ENCODE data around the gene UBTD1. TPM values are rescaled to one million over a fixed set of nuclear protein-coding genes. Genes with fewer than 3 reads are reported as not detected.

UBTD1 gene
- polyA plus RNA-seq, 3 donors: 17.2 to 20.0 (median 19.0) TPM

- no peak for TF ChIP-seq CTCF (IDR thresholded peaks at IDR 0.05)
- no peak for DNase-seq
- intact Hi-C loops (cut with micrococcal nuclease): loop anchor here in 1 of 2 donors (5.0 kb wide), 1 partner anchor 108 kb away; no protein-coding TSS in a partner anchor
- Histone ChIP-seq H2AFZ (ENCODE audit: insufficient read depth, low read depth, low read length, poor library complexity, severe bottlenecking) (no peak overlapping the region), H3K9ac (ENCODE audit: insufficient read depth, low read length, poor library complexity, severe bottlenecking) (no peak overlapping the region), H3K4me3 (replicated peaks in 1 of 3; ENCODE audit: low read depth in 2 of 3, low read length in 3 of 3) (no peak overlapping the region), H3K4me2 (replicated peaks; ENCODE audit: extremely low read depth, low read length, poor library complexity, severe bottlenecking) (no peak overlapping the region), H4K20me1 (ENCODE audit: insufficient read depth, low read length) (peaks cover 9% of the 10 kb centered on the region), H3K27me3 (ENCODE audit: control insufficient read depth in 2 of 2, insufficient read depth in 2 of 2, low read length in 2 of 2) (no peaks in the 10 kb centered on the region), H3K4me1 (ENCODE audit: control insufficient read depth in 1 of 2, insufficient read depth in 2 of 2, low read length in 2 of 2) (peaks cover 29 to 34% of the 10 kb centered on the region in 2 donors), H3K36me3 (replicated peaks in 1 of 2; ENCODE audit: control insufficient read depth in 1 of 2, insufficient read depth in 2 of 2, low read length in 2 of 2) (peaks cover 0 to 4% of the 10 kb centered on the region in 2 donors), H3K9me3 (replicated peaks in 1 of 2; ENCODE audit: control insufficient read depth in 1 of 2, insufficient read depth in 1 of 2, low read length in 2 of 2) (no peaks in the 10 kb centered on the region), H3K79me2 (ENCODE audit: insufficient read depth, low read length) (peaks cover 14% of the 10 kb centered on the region), H3K27ac (ENCODE audit: low read depth in 1 of 2, low read length in 2 of 2) (no peak overlapping the region)
- Mint-ChIP-seq H3K4me3 (no peak overlapping the region), H3K9me3 (no peaks in the 10 kb centered on the region), H3K27ac (peak overlapping the region in 2 of 7 donors; percentile 3 to 68), H3K36me3 (peaks cover 2 to 8% of the 10 kb centered on the region in 2 donors), H3K27me3 (ENCODE audit: low read depth in 3 of 3) (no peaks in the 10 kb centered on the region), H3K4me1 (peaks cover 32% of the 10 kb centered on the region)
- WGBS (ENCODE audit: insufficient coverage): 42% methylated on average over 2 of the region's 6 CpGs
These were observed 40.9 kb downstream of the UBTD1 start for GRCh38 chr10:97539523-97540200.

- H3K36me3 ChIP-seq (replicated peaks in 1 of 2; ENCODE audit: control insufficient read depth in 1 of 2, insufficient read depth in 2 of 2, low read length in 2 of 2): peaks cover 0 to 4% of the 10 kb centered on the region in 2 donors
- peak overlapping the region in 3 of 7 donors; percentile 15 to 70 (median 50) for H3K27ac Mint-ChIP-seq
- DNase-seq: no peak
These were observed 42.2 kb downstream of the UBTD1 start for GRCh38 chr10:97540669-97541500.

More at GRCh38 chr10:97540669-97541500, 42.2 kb downstream of the UBTD1 start:
- TF ChIP-seq CTCF (IDR thresholded peaks at IDR 0.05): no peak
- Histone ChIP-seq H4K20me1 (ENCODE audit: insufficient read depth, low read length) (peaks cover 5% of the 10 kb centered on the region), H2AFZ (ENCODE audit: insufficient read depth, low read depth, low read length, poor library complexity, severe bottlenecking) (no peak overlapping the region), H3K27me3 (ENCODE audit: control insufficient read depth in 2 of 2, insufficient read depth in 2 of 2, low read length in 2 of 2) (no peaks in the 10 kb centered on the region), H3K4me3 (replicated peaks in 1 of 3; ENCODE audit: low read depth in 2 of 3, low read length in 3 of 3) (no peak overlapping the region), H3K9ac (ENCODE audit: insufficient read depth, low read length, poor library complexity, severe bottlenecking) (no peak overlapping the region), H3K79me2 (ENCODE audit: insufficient read depth, low read length) (peaks cover 14% of the 10 kb centered on the region), H3K4me2 (replicated peaks; ENCODE audit: extremely low read depth, low read length, poor library complexity, severe bottlenecking) (no peak overlapping the region), H3K9me3 (replicated peaks in 1 of 2; ENCODE audit: control insufficient read depth in 1 of 2, insufficient read depth in 1 of 2, low read length in 2 of 2) (no peaks in the 10 kb centered on the region), H3K4me1 (ENCODE audit: control insufficient read depth in 1 of 2, insufficient read depth in 2 of 2, low read length in 2 of 2) (peaks cover 29 to 45% of the 10 kb centered on the region in 2 donors), H3K27ac (ENCODE audit: low read depth in 1 of 2, low read length in 2 of 2) (peak overlapping the region in 1 of 2 donors; percentile 95)
- Mint-ChIP-seq H3K36me3 (peaks cover 2 to 8% of the 10 kb centered on the region in 2 donors), H3K27me3 (ENCODE audit: low read depth in 3 of 3) (peaks cover 0 to 1% (median 0%) of the 10 kb centered on the region in 3 donors), H3K9me3 (no peaks in the 10 kb centered on the region), H3K4me1 (peaks cover 31% of the 10 kb centered on the region), H3K4me3 (no peak overlapping the region)
- intact Hi-C loops (cut with micrococcal nuclease): loop anchor here in 1 of 2 donors (5.0 kb wide), 1 partner anchor 106 kb away; no protein-coding TSS in a partner anchor
- 96% methylated on average over 7 of the region's 14 CpGs for WGBS (ENCODE audit: insufficient coverage)
